ENCODE results near the gene ZNF124.
"Not testable (repeated sequence)": the region's sequence is repeated elsewhere in the genome, so short reads cannot be mapped to it uniquely, and the experiment has no call there.

GRCh38 chr1:247220280-247220679 is 48.5 kb upstream of the ZNF124 start:
- TF ChIP-seq CTCF (IDR thresholded peaks at IDR 0.05; ENCODE audit: low read depth, low read length); EZH2phosphoT487 (IDR thresholded peaks at IDR 0.05; ENCODE audit: low read depth): not testable (repeated sequence)
